ENCODE measurements around the gene SMARCAL1. TPM values are rescaled to one million over a fixed set of nuclear protein-coding genes. Genes with fewer than 3 reads are reported as not detected.

The SMARCAL1 gene
- total and polyA plus RNA-seq, 12 donors: 8.2 to 28.9 (median 21.1) TPM

DNA sequence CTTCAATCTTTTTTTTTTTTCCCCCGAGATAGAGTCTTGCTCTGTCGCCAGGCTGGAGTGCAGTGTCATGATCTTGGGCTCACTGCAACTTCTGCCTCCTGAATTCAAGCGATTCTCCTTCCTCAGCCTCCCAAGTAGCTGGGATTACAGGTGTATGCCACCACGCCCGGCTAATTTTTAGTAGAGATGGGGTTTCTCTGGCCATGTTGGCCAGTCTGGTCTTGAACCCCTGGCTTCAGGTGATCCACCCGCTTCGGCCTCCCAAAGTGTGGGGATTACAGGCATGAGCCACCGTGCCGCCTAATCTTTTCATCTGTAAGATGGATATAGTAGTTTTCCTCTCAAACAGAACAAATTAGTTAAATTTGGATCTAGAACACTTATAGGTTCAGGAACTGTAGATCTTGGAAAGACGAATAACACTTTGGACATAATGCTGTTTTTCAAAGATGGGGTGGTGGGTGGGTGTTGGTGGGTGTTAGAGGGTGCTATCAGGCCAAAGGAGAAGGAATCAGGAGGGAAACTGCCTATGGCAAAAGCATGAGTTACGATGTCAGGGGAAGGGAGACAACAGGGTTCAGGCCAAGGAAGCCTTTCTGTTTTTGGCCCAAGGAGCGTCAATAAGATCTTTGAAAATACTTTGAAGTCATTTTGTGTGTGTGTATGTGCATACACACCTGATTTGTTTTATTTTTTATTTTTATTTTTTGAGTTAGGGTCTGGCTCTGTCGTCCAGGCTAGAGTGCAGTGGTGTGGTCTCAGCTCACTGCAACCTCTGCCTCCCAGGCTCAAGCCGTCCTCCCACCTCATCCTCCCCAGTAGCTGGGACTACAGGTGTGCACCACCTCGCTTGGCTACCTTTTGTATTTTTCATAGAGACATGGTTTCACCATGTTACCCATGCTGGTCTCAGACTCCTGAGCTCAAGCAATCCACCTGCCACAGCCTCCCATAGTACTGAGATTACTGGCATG lies 93.1 kb downstream of the SMARCAL1 start:
- no peak overlapping the region for H3K4me3 ChIP-seq
- H3K4me1 ChIP-seq (replicated peaks in 1 of 2): peaks cover 2 to 26% of the 10 kb centered on the region in 2 donors
- 91 to 96% (median 95%) methylated on average over 15 of the region's 15 CpGs for WGBS, 4 donors
- no peaks in the 10 kb centered on the region for H3K27me3 ChIP-seq
- H3K27ac ChIP-seq: no peak overlapping the region
- TF ChIP-seq POLR2A (IDR thresholded peaks at IDR 0.05): no peak
- TF ChIP-seq, protein P1, sequence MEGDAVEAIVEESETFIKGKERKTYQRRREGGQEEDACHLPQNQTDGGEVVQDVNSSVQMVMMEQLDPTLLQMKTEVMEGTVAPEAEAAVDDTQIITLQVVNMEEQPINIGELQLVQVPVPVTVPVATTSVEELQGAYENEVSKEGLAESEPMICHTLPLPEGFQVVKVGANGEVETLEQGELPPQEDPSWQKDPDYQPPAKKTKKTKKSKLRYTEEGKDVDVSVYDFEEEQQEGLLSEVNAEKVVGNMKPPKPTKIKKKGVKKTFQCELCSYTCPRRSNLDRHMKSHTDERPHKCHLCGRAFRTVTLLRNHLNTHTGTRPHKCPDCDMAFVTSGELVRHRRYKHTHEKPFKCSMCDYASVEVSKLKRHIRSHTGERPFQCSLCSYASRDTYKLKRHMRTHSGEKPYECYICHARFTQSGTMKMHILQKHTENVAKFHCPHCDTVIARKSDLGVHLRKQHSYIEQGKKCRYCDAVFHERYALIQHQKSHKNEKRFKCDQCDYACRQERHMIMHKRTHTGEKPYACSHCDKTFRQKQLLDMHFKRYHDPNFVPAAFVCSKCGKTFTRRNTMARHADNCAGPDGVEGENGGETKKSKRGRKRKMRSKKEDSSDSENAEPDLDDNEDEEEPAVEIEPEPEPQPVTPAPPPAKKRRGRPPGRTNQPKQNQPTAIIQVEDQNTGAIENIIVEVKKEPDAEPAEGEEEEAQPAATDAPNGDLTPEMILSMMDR (IDR thresholded peaks at IDR 0.05): no peak
- intact Hi-C loops (cut with DNase I): no loop called here
- no peaks in the 10 kb centered on the region for H3K9me3 ChIP-seq (replicated peaks in 1 of 3)
- peaks cover 0 to 48% of the 10 kb centered on the region in 2 donors for H3K36me3 ChIP-seq (replicated peaks in 1 of 2)
- no peak for DNase-seq

DNA sequence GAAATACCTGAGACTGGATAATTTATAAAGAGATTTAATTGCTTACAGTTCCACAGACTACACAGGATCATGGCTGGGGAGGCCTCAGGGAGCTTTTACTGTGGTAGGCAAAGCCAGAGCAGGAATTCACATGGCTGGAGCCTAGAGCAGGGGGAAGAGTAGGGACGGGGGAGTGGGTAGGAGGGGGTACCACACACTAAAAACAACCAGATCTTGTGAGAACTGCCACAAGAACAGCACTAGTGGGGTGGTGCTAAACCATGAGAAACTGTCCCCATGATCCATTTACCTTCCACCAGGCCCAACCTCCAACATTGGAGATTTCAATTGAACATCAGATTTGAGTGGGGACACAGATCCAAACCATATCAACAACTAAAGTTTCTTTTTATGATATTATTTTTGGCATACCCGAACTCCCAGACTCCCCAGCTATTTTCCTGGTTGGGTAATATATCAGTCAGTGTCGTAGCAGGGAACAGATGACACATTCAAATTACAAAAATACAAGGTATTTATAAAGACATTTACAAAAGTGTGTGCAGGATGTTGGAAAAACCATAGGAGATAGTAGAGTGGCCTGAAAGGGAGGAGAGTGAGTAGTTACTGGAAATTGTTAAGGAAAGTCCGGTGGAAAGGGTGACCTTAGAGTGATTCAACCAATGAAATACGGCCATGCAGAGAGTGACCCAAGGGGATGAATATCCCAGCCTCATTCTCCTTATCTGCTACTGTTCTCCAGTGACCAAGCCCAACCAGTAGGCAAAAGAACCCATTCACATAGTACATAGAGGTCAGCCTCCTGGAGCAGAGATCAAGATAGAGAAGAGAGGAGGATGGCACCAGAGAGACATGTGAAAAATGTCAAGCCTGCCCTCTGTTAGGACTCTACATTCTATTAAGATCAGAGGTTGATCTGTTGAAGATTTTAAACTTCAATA lies 95.2 kb downstream of the SMARCAL1 start:
- 62 to 80% (median 67%) methylated on average over 5 of the region's 5 CpGs for WGBS, 4 donors
- peaks cover 0 to 16% of the 10 kb centered on the region in 2 donors for H3K4me1 ChIP-seq (replicated peaks in 1 of 2)
- H3K9me3 ChIP-seq (replicated peaks in 1 of 3): no peaks in the 10 kb centered on the region
- H3K27ac ChIP-seq: no peak overlapping the region
- no peaks in the 10 kb centered on the region for H3K27me3 ChIP-seq
- no peak for TF ChIP-seq POLR2A (IDR thresholded peaks at IDR 0.05)
- TF ChIP-seq, protein P1 (IDR thresholded peaks at IDR 0.05): no peak
- DNase-seq: no peak
- H3K4me3 ChIP-seq: no peak overlapping the region
- H3K36me3 ChIP-seq (replicated peaks in 1 of 2): peaks cover 0 to 27% of the 10 kb centered on the region in 2 donors
- intact Hi-C loops (cut with DNase I): no loop called here

DNA sequence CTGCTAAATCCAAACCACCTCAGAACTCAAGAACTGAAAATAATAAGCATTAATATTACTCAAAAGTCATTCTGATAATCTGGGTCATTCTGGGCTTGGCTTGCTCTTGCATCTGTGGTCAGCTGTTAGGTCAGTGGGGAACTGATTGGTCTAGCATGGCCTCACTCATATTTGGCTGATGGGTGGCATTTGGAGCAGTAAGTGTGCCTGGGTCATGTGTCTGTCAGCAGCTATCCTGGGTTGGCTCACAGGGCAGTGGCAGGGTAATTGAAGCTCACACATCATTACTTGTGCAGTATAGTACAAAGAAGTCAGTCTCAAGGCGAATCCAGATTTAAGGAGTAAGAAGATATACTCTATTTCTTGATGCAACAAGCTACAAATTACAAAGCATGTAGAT lies 95.9 kb downstream of the SMARCAL1 start:
- TF ChIP-seq, protein P1 (IDR thresholded peaks at IDR 0.05): no peak
- no peak for TF ChIP-seq POLR2A (IDR thresholded peaks at IDR 0.05)
- 88 to 100% (median 97%) methylated on average over 1 of the region's 1 CpG for WGBS, 4 donors
- peaks cover 0 to 14% of the 10 kb centered on the region in 2 donors for H3K4me1 ChIP-seq (replicated peaks in 1 of 2)
- no peak overlapping the region for H3K4me3 ChIP-seq
- peaks cover 0 to 20% of the 10 kb centered on the region in 2 donors for H3K36me3 ChIP-seq (replicated peaks in 1 of 2)
- intact Hi-C loops (cut with DNase I): no loop called here
- no peak overlapping the region for H3K27ac ChIP-seq
- DNase-seq: no peak
- no peaks in the 10 kb centered on the region for H3K27me3 ChIP-seq
- H3K9me3 ChIP-seq (replicated peaks in 1 of 3): no peaks in the 10 kb centered on the region
